T-helper 2 cell (primary cell): ENCODE measurements around the gene CD276.
"Not testable (repeated sequence)": the region's sequence is repeated elsewhere in the genome, so short reads cannot be mapped to it uniquely, and the experiment has no call there.

ENCODE experiments used
- DNase-seq, 5 experiments: peaks; one replicate each; pipeline versions ENCODE4 v3.0.0 to v3.0.0-alpha.2; 2012 to 2022
- total RNA-seq, 2 donors: gene quantifications; one replicate each; lab custom pipeline; 2026; lab: John Stamatoyannopoulos, UW

The CD276 gene
- 0 to 2.0 reads per million in 2 donors for total RNA-seq

DNA sequence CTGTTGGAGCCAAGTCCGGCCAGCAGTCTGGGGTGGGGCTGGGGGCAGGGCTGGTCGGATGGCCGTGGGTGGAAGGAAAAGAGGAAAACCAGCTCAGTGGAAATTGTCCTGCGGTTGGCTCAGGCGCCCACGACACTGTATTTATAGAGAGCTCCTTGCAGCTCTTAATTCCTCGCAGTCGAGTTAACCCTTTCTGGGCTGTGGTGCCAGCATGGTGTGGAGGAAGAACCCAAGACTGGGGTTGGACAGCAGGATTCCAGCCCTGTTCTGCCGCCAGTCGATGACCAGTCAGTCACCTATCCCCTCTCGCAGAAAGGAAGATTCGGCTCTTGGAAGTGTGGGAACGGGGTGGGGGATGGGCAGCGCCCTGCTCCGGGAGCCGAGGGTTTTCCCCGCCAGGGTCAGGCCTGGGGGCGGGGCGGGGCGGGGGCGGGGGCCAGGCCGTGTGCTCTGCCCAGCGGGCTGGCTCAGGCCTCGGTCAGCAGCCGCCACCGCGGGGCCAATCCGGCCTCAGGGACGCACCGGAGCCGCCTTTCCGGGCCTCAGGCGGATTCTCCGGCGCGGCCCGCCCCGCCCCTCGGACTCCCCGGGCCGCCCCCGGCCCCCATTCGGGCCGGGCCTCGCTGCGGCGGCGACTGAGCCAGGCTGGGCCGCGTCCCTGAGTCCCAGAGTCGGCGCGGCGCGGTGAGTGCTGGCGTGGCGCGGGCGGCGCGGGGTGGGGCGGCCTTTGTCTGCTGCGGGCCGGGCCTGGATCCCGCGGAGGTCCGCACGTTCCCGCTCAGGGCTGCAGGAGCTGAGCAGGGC is at the start of gene CD276:
Gene CD276 (plus strand): TSS at position 607 of the 804 bp plus-strand sequence. CDS start 15,257 bp downstream, outside the sequence.
- no peak for DNase-seq

DNA sequence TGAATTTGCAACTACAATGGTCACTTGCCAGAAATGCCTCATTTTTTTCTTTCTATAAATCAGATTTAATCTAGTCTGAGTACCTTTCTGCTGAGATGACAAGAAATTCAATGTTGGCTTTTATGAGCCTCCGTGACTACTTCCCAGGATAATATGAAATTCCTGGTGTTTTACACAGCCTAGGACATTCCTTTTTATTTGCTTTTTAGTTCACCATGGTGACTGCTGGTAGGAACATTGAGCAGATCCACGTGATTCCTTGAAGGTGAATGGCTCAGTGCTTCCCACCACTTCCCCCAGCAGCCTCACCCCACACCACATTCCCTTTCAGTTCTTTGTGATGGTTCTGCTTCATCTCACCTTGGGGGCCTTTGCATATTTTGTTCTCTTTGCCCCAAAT is 46.7 kb upstream of the CD276 start:
- no peak for DNase-seq

DNA sequence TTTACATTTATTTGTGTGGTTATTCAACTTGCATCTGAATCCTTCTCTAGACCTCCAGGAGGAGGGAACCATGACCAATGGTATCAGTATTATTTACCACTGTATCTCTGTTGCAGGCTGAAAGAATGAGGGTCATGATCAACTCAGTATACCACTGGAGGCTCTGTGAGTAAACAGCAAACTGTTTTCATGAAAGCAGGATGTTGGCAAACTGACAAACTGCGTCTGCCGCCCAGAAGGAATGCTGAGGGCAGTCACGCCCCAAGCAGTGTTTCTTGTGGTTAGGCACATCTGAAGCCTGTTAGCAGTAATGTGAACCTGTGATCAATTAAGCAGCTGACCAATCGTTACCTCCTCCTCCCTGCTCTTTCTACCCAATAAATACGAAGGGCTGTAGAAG is 44.7 kb upstream of the CD276 start:
- not testable (repeated sequence) for DNase-seq

DNA sequence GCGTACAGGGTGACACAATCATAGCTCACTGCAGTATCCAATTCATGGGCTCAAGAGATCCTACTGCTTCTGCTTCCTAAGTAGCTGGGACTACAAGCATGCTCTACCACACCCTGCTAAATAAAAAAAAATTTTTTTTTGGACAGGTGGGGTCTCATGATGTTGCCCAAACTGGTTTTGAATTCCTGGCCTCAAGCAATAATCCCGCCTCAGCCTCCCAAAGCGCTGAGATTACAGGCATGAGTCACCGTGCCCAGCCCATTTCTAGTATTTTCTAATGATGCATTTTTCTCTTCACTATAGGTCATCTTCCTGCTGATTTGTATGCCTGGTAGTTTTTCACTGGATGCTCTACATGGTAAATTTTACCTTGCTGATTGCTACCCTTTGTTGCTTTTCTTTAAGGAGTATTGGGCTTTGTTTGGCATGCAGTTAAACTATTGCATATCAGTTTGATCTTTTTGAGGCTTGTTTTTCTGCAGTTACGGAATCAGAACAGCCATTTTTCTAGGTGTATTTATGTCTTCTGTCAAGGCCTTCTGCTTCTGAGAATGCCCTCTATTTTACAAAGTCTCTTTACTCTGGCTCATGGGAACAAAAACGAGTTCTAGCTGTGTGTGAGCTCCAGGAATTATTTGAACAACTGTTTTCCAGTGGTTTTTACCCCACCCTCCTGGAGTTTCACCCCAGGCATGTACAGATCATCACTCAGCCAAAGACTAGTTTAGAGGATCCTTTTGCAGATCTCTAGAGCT is 36.7 kb upstream of the CD276 start:
- no peak for DNase-seq

DNA sequence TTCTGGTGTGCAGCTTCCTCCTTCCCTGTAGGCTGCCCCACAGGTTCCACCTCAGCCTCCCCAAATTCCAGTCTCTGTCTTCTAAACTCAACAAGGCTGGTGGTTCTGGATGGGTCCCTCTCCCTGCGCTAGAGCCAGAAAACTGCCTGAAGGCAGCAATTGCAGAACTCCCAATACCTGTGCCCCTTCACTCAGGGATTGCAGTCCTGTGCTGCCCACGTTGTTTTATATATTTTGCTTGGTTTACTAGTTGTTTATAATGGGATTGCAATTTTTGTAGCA is 36.2 kb upstream of the CD276 start:
- no peak for DNase-seq

DNA sequence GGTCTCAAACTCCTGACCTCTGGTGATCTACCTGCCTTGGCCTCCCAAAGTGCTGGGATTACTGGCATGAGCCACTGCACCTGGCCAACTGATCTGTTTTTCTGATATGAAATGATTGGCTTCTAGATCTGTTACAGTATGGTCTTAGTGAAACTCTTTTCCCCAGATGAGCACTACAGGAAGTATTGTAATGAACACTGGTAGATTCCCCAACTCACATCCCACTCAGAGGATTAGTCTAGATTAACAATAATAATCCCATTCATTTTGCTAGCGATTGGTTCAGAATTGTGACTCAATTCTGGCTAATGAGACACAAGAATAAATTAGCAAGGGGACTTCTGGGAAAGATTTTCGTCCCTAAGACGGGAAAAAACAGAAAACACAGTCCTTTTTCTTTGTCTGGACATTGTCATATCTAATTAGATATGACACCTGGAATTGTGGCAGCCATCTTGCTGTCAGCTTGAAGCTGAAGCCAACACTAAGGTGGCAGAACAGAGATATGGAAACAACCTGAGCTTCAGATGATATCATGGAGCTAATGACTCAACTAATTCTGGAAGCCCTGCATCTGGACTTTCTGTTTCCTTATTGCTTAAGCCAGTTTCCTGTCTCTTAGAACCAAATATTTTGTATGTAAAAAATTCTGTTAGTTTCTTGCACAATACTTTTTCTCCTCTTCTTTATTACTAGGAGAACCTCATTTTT is 33.6 kb upstream of the CD276 start:
- no peak for DNase-seq

DNA sequence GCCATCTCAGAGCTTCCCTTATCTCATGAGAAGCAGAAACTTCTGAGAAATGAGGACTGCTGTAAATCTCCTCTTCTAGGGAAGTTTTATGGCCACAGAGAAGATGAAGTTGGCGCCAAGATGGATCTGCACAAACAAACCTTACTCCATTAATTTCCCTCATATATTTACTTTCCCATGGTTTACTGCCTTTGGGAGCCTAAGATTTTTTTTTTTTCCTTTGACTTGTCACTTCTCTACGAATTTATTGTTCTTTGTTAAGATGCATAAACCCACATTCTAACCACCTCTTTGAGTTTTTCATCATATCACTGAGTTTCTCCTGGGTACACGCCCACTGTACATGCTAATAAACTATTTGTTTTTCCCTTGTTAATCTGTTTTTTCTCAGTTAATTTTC is 29.5 kb upstream of the CD276 start:
- DNase-seq, result no peak

DNA sequence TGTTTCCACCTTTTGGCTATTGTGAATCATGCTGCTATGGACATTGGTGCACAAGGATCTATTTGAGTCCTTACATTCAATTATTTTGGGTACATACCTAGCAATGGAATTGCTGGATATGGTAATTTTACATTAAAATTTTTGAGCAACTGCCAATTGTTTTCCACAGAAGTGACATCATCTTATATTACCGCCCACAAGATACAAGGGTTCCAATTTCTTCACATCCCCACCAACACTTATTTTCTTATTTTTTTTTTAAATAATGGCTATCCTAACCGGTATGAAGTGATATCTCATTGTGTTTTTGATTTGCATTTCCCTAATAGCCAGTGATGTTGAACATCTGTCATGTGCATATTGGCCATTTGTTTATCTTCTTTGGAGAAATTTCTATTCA is 28.5 kb upstream of the CD276 start:
- DNase-seq, result no peak

DNA sequence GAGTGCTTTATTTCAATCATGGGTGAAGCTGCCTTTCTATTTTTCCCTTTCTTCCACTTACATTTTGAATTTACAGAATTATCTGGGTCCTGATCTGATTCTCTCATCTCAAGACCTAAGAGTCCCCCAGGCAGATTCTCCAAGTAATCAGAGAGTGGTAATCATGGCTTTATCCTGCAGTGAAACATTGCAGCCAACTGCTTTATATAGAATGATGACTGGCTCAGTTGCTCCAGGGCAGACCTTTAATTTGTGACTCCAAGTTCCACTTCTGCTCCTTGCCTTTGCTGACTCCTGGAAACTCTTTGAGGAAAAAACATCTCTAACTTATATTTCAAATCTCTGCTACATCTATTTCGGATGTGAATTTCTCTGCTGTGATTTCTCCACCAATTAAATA is 25.5 kb upstream of the CD276 start:
- no peak for DNase-seq

DNA sequence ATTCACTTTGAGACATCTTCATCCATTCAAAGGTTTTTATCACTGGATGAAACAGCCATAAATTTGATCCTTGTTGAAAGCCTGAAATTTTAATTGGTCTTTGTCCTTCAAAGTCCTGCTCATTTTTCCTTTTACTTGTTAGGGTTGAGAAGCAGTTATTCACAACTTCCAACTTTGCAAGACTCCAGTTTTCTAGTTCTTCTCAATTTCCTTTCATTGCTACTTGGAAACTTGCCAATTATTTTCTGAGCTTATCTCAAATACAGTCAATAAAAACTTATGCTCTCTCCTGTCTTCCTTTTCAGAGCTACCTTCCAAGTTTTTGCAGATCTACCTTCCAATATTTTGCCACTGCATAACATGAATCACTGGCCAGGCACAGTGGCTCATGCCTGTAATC is 23.7 kb upstream of the CD276 start:
- DNase-seq, result no peak

DNA sequence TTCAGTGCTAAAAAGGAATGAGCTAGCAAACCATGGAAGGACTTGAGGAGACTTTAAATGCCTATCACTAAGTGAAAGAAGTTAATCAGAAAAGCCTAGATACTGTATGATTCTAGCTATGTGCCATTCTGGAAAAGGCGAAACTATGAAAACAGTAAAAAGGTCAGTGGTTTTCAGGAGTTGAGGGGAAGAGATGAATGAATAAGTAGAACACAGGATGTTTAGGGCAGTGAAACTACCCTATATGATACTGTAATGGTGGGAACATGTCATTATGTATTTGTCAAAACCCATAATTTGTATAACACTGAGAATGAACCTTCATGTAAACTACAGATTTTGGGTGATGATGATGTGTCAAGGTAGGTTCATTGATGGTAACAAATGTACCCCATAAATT is 9.6 kb upstream of the CD276 start:
- no peak for DNase-seq

DNA sequence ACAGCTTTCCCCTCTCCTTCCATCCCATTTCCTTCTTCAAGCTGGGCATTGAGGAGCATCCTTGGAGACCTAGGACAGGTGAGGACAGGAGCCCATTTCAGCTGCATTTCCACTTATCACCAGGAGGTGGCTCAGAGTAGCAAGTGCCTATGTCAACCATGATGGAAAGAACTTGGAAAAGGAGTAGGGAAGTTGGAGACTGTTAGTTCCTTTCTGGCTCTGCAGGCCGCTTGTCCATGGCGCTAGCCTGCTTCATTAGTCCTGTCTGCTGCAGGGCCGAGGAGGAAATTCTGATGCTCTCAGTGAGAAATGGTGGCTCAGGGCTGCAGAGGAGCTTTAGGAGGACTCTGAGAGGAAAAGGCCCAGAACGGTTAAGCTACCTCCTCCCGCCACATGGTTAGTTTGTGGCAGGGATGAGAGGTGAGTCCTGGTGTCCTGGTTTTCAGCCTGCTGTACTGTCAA is 7.0 kb upstream of the CD276 start:
- peak in 4 of 5 experiments; percentile 18 to 41 (median 28) for DNase-seq

DNA sequence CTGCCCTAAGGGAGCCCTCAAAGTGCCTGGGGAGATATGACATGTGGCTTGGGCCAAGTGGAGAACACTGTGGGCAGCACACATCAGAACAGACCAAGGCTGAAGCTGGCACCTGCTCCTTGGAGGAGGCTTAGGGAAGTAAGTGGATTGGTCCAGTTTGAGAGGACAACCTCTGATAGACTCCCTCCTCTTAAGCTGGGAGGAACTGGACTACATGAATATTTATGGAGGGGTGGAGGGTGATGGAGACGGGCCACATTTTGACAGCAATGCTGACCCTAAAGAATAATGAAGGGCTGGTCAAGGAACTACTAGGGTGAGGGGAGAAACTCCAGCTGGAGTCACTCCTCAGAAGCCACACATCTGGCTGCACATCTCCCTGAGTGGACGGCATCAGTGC is 6.5 kb upstream of the CD276 start:
- DNase-seq, result no peak

DNA sequence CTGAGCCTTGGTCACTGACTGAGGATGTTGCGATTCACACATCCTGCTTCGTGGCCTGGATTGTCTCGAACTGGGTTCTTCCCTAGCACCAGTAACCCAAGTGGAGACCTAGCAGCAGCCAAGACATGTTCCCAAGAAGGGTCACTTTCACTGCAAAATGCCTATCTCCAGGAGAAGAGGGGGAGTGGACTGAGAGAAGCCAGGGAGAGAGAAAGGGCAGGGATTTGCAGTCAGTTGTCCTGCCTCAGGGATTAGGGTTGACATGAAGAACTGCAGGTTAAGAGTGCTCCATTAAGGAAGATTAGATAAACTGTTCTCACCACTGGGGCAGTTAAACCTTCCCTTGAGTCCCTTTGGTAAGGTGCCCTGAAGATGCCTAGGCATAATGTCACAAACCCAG is 5.7 kb upstream of the CD276 start:
- DNase-seq, result no peak

DNA sequence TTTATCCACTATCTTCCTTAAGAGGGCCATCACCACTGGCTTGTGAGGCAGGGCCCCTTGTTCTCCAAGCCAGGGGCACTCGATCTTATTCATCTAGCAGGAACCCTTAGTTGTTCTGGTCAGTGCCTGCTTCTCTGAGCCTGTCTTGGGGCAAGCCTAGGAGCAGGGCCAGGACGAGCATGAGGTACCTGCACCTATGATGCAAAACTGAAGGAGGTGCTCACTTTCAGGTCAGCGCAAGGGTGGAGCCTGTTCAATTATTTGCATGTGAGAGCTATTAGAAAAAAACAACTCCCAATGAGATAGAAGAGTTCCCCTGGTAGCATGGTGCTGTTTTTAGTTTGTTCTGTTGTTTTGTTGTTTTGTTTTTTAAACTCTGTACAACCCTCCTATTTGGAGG is 5.0 kb upstream of the CD276 start:
- DNase-seq, result no peak

DNA sequence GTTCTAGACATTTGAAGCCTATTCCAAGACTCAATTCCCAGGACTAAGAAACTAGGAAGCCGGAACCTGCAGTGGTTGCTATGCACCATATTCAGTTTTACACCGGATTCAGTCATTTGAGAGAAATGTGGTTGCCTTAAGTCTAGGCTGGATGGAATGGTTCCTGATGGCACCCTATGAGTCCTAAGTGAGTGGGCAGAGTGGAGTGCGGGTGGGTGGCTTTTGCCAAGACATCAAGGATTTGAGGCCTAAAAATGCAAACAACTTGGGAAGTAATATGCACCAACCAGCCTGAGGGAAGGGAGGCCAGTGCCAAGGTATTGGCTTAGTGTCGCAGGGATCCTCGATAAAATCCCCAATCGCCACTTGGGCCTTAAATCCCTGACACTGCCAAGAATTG is 4.2 kb upstream of the CD276 start:
- no peak for DNase-seq

DNA sequence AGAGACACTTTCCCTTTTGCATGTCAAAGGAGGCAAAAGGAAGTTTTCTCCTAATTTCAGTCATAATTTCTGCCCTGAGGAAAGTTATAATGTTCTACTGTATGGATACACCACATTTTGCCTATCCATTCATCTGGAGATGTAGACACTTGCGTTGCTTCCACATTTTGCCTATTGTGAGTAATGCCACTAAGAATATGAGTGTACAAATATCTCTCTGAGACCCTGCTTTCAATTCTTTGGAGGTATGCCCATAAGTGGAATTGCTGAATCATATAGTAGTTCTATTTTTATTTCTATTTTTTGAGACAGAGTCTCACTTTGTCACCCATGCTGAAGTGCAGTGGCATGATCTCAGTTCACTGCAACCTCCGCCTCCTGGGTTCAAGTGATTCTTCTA is 3.6 kb upstream of the CD276 start:
- no peak for DNase-seq

DNA sequence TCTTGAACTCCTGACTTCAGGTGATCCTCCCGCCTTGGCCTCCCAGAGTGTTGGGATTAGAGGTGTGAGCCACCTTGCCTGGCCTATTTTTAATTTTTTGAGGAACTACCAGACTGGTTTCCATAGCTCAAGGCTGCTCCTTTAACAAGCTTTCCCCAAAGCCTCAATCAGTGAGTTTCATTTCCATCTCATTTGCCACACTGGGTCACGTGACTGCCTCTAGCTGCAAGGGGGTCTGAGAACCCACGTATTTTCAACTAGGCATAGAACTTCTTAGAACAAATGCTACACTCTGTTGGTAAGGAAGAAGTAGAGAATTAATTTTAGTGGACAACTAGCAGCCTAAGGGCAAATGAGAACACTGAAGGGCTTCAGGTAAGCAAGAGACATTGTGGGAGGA is 3.1 kb upstream of the CD276 start:
- no peak for DNase-seq

DNA sequence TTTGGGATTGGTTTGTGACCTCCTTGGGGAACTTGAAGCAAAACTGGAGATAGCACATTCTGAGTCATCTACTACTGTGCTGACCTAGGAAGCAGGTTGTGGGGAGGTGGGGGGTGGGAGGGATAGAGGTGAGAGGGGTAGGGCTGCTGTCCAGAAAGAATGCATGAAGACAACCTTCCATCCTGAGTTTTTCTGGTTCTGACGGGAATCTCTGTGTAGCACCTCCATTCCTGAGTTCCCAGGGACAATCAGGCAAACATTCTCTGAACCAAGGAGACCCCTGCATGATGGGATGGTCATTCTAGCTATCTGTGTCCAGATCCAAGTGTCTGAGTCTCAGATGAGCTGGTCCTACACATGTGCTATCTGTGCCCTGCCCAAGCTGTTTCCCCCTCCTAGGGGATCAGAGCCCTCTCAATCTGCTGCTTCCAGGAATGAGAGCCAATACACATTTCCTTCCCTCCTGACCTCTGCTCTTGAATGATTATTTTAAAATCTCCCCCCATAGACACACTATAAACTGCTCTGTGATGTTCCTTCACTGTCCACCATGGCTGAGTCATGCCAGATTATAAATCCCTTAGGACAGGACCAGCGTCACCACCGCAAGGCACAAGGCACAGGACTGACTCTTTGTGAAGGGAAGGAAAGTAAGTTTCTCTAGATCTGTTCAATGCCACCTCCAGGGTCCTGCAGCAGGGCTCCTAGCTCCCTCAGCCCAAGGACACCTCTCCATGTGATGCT is 2.2 kb upstream of the CD276 start:
- DNase-seq, result no peak

DNA sequence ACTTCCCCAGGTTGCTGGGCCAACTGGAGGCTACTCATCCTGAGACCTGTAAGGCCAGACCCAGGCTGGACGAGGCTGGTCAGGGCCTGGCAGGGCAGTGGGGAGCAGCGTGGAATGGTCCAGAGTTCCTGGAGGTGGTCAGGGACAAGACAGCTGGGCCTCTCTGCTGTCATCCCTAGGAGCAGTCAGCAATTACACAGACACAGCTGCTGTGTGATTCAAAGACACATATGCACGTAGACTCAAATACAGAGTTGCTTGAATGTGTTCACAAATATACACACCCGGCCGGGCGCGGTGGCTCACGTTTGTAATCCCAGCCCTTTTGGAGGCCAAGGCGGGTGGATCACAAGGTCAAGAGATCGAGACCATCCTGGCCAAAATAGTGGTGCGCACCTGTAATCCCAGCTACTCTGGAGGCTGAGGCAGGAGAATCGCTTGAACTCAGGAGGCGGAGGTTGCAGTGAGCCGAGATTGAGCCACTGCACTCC is 1.5 kb upstream of the CD276 start:
- DNase-seq, result no peak

DNA sequence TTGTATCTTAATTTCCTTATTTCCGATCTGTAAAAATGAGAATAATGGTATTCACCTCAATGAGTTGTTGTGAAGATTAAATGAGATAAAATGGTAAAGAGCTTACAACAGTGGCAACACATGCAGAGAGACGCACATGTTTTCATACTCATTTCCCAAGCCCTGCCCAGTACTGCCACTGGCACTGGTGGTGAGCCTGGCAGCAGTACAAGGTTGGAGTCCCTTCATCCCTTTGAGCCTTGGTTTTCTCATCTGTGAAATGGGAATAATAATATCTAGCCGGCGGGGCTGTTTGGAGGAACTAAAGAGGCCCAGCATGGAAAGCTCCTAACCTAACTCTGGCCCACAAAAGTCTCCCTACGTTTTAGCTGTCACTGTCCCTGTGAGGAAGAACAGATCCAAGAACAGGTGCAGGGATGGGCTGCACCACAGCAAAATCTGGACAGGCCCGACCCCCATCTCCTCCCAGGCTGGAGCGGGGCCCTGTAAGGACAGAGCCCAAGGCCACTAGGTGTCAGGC is 866 bp upstream of the CD276 start:
- DNase-seq, result no peak
